Retinal pigment epithelial cell (primary cell): ENCODE results near the gene GAL3ST1.
"Not testable (repeated sequence)": the region's sequence is repeated elsewhere in the genome, so short reads cannot be mapped to it uniquely, and the experiment has no call there.

Source experiments
- DNase-seq: peaks from one replicate; pipeline ENCODE4 v3.0.0-alpha.2; 2010; ENCODE audit warnings: low read depth
- H3K4me3 ChIP-seq: 2 replicates; pipeline ENCODE4 v1.5.1; 2011; ENCODE audit warnings: mild to moderate bottlenecking, low read length, control low read depth, moderate library complexity
- TF ChIP-seq, protein P1 (sequence below): conservative IDR thresholded peaks from 2 replicates; pipeline ENCODE4 v1.5.1; 2011; ENCODE audit warnings: low read depth, low read length, control low read depth, inconsistent platforms

Gene GAL3ST1

GRCh38 chr22:30596886-30597285, 22.4 kb upstream of the GAL3ST1 start:
- TF ChIP-seq, protein P1, sequence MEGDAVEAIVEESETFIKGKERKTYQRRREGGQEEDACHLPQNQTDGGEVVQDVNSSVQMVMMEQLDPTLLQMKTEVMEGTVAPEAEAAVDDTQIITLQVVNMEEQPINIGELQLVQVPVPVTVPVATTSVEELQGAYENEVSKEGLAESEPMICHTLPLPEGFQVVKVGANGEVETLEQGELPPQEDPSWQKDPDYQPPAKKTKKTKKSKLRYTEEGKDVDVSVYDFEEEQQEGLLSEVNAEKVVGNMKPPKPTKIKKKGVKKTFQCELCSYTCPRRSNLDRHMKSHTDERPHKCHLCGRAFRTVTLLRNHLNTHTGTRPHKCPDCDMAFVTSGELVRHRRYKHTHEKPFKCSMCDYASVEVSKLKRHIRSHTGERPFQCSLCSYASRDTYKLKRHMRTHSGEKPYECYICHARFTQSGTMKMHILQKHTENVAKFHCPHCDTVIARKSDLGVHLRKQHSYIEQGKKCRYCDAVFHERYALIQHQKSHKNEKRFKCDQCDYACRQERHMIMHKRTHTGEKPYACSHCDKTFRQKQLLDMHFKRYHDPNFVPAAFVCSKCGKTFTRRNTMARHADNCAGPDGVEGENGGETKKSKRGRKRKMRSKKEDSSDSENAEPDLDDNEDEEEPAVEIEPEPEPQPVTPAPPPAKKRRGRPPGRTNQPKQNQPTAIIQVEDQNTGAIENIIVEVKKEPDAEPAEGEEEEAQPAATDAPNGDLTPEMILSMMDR: no peak
- H3K4me3 ChIP-seq: no peak overlapping the region
- DNase-seq: no peak

DNA sequence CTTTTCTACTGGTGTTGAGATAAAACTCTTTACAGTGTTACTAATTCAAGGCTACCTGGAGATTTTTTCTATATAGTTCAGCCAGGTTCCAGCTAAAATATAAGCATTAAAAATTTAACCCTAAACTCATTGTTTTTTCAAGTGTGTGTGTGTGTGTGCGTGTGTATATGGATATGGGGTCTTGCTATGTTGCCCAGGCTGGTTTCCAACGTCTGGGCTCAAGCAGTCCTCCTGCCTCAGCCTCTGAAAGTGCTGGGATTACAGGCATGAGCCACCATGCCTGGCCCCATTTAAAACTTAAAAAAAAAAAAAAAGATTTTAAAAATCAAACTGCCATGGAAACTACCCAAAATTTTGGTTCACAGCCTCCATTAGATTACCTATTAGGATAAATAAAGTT, 21.7 kb upstream of the GAL3ST1 start:
- DNase-seq: no peak
- TF ChIP-seq, protein P1: no peak
- H3K4me3 ChIP-seq: no peak overlapping the region

DNA sequence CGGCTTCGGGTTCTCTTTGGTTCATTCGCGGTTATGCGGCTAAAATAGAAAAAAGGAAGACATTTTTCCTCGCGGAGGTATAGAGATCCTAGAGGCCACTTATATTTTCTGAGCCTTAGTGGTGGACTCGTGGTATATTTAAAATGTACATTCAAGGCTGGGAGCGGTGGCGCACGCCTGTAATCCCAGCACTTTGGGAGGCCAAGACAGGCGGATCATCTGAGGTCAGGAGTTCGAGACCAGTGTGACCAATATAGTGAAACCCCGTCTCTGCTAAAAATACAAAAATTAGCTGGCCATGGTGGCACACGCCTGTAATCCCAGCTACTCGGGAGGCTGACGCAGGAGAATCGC, 17.9 kb upstream of the GAL3ST1 start:
- H3K4me3 ChIP-seq: peak overlapping the region; percentile 26

DNA sequence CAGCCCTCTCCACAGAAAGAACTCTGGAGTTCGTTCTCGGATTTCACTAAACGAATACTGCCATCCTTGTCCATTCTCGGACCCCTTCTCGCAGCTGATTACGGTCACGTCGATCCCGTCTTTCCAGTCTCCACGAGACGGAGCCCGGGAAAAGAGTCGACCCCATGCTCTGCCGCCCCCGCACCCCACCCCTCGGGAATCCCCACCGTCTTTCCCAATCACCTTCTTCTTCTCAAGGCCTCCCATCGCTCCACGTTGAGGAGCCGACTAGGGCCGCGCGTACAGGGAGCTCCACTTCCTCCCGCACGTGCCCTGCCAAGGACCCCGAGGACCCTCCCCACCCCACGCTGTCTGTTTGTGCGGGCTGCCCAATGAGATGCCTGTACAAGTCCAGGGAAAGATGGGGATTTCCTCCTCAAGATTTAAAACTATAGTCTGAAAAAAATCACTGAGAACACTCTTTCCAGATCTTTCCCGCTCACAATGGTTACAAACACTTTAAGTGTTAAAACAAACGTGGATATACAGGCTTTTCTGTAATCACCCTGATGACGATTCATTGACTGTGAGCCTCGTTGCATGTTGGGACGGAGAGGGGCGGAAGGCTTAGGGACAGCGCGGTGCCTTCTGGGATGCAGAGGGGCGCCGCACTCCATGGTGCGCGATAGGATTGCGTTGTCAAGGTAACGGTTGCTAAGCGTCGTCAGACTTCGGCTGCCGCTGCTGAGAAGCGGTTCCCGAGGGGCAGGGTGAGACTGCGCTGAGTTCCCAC, 17.3 kb upstream of the GAL3ST1 start, which contains the start of gene PES1:
PES1 (minus strand) TSS at position 323 of the 772 bp plus-strand sequence; CDS start at position 246, 77 bp downstream.
- TF ChIP-seq, protein P1: no peak
- peak; percentile 97 for DNase-seq
- peak within 1 kb of the TSS; percentile 84 for H3K4me3 ChIP-seq

More for the DNA sequence above, 17.9 kb upstream of the GAL3ST1 start:
- not testable (repeated sequence) for DNase-seq

DNA sequence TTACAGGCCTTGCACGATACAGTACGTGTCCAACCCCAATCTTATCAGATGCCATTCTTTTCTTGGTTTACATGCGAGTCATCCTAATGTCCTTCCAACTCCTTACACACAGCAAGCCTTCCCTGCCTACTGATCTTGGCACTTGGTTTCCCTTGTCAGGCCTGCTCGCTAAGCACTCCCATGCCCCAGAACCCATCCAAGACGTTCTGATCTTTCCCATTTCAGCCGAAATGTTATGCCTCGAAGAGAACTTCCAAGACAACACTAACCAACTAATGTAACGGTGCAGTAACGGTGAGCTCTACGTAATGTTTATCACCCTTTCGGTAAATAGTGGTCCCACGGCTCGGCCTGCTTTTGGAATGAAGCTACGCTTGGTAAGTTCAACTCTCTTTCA, 16.7 kb upstream of the GAL3ST1 start:
- TF ChIP-seq, protein P1: no peak
- DNase-seq: no peak
- H3K4me3 ChIP-seq: peak overlapping the region; percentile 84

DNA sequence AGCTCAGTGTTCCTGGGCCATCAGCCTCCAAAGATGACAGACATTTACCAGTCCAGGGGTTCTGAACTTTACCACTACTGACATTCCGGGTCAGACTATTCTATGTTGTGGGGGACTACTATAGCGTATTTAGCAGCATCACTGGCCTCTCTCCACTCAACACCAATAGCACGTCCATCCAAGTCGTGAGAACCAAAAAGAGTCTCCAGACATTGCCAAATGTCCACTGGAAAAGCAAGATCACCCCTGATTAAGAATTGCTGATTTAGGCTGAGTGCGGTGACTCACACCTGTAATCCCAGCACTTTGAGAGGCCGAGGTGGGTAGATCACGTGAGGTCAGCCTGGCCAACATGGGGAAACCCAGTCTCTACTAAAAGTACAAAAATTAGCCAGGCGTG, 11.9 kb upstream of the GAL3ST1 start:
- no peak overlapping the region for H3K4me3 ChIP-seq
- DNase-seq: no peak
- TF ChIP-seq, protein P1: no peak

GRCh38 chr22:30584441-30584840, 10.0 kb upstream of the GAL3ST1 start:
- DNase-seq: no peak
- TF ChIP-seq, protein P1: no peak
- H3K4me3 ChIP-seq: no peak overlapping the region
